DMS153 treated with DMSO at 0.1 percent for 48 hours (cell line): ENCODE results near the gene CEP76.

Experiments
- DNase-seq: peaks from one replicate; lab custom pipeline; 2025; ENCODE audit not compliant: unreplicated experiment; lab: John Stamatoyannopoulos, UW

Gene CEP76

DNA sequence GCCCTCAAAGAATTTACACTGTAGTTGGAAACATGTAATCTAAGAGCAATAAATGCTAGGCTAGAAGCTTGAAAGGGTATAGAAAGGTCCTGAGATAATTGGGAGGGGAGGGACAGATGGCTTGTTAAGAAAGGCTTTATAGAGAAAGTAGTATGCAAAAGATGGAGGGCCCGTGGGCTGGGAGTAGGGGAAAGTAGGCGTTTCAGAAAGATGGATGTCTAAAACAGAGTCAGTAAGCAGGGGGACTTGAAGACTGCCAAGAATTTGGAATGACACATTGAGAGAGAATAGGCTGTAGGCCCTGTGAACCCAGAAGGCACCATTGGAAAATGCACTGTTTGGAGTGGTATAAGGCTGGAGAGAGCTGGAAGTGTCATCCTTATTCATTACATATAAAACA, 1.1 kb upstream of the CEP76 start:
- DNase-seq, result no peak

DNA sequence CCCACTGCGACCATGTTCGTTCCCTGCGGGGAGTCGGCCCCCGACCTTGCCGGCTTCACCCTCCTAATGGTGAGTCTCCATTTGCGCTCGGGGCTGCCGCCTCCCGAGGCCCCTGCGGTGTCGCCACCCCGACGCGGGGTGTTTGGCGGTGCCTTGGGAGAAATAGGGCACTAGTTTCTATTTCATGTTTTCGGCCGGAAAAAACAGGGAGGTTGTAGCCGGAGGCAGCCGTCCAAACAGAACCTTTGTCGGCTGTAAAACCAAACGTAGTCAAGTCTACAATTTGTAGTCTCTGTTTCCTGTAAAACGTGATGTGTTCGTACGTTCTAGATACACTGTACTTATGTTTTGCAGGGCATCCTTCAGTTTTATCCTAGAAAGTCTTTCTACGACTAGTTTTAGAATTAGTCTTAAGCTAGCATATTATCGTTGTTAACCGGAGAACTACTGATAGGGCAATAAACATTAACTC, 609 bp upstream of the CEP76 start:
- DNase-seq, result no peak

DNA sequence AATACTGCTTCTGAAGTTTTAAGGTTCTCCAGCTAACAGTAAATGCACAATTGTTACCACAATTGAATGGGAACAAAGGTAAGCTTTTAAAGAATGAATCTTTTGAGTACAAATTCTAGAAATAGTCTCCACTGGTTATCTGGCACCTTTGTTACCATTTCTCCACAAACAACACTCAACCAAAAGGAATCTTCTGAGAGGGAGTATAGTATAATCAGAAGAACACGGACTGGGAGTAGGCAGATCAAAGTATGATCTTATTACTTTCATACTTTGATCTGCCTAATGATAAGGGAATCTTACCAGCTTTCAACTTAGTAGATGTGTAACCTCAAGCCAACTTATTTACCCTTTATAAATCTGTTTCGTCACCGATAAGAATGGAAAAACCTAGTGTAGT, 1.4 kb downstream of the CEP76 start:
- DNase-seq, result no peak

DNA sequence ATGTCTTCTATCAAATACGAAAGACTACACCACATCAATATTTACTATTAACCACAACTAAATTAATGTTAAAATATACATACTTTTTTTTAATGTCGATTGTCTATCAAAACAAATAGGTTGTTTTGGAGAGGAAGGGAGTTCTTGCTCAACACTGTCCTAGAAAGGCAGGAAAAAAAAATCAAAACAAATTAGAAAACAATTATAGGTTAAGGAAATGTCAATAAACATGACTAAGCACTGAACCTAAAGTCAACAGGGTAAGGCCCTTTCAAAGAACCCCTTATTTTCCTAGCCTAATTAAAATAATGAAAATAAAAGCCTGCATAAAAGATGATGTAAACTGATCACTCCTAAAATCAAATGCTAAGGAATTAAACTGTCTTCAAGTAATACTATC, 2.8 kb downstream of the CEP76 start:
- no peak for DNase-seq

DNA sequence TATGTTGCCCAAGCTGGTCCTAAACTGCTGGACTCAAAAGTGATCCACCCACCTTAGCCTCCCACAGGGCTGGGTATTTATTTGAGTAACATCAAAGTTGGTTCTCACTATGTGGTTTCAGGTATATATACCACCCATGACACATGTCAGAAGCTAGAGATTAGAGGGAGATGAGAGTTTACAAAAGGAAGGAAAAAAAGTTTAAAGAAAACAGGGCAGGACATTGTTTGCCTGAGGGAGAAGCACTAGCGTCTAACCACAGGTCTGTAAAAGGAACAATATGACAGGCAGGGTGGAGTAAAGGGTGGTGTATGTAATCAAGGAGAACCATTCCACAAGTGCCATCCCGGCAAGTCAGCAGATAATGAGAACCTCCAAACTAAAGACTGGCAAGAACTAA, 8.5 kb downstream of the CEP76 start:
- DNase-seq, result no peak

DNA sequence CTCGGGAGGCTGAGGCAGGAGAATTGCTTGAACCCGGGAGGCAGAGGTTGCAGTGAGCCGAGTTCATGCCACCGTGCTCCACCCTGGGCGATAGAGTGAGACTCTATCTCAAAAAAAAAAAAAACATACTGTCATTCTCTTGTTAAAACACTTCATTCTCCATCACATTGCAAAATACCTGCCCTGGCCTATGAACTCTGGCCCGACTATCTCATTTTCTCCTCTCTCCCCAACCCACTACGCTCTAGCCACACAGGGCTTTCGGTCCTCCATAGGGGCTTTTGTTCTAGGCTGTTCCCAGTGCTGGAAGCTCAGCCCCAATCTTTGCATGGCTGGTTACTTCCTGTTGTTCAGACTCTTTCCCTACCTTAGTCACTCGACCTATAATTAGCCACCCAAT, 10.3 kb downstream of the CEP76 start:
- DNase-seq, result no peak

DNA sequence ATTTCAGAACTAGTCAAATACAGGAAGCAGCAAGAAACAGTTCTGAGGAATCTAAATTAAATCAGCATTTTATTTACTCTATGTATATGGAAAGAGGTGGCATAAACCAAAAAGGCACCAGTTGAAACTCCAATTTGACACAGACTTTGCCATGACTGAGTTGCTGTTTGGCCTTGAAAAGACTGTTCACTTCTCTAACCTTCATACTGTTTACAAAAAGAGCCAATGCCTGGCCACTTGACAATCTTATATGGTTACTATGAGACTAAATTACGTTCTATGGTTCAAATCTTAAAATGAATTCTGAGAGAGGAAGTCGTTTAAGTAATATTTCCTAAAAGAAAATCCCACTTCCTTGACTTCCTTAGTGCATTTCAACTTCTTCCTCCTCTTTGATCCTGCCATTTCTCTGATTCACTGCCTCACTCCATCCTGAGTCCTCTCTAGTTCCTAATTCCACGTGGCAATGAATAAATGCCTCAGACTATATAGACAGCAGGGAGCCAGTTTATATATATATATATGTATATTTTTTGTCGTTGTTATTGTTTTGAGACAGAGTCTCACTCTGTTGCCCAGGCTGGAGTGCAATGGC, 13.2 kb downstream of the CEP76 start:
- DNase-seq, result no peak

DNA sequence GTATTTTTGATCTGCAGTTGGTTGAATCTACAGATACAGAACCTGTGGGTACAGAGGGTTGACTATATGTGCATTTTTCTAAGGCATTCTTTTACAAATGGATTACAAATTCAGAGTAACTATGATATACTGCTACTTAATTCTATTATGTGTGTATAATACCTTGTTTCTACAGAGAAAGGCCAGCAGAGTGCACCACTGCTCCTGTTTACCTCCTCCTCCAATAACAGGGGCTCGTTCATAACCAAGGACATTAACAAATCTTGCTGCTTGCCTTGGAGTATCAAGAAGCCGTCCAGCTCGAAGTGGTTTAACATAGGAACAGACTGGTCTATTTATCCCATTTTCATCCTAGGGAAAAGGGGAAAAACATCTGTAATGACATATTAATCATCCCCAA, 16.4 kb downstream of the CEP76 start:
- no peak for DNase-seq

DNA sequence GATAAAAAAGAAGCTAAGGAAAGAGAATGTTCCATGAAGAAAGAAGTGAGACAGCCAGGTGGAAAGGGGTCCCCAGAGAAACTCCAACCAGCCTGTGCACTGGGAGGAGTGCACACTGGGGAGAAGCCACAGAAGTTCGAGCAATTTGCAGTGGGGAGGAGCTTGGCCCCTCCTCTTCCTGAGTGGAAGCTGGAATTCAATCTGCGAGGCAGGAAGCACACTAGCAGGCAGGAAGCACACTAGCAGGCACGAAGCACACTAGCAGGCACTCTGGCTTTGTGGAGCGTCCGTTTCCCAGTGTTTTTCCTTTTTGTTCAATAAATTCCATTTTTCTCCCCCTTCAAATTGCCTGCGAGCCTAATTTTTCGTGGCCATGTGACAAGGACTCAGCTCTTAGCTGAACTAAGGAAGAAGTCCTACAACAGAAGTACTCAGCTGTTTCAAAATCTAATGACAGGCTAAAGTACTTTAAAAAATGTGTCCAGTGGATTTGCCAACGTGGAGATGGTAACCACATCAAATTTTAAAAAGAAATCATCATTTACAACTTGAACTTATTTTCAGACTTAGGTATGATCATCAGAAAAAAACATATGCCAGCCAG, 23.2 kb downstream of the CEP76 start:
- DNase-seq, result no peak

DNA sequence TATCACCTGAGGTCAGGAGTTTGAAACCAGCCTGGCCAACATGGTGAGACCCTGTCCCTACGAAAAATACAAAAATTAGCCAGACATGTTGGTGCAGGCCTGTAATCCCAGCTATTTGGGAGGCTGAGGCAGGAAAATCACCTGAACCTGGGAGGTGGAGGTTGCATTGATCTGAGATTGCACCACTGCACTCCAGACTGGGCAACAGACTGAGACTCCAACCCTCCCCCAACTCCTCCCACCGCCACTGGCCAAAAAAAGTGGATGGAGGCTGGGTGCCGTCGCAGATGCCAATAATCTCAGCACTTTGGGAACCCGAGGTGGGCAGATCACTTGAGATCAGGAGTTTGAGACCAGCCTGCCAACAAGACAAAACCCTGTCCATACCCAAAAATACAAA, 34.5 kb downstream of the CEP76 start:
- DNase-seq, result no peak

DNA sequence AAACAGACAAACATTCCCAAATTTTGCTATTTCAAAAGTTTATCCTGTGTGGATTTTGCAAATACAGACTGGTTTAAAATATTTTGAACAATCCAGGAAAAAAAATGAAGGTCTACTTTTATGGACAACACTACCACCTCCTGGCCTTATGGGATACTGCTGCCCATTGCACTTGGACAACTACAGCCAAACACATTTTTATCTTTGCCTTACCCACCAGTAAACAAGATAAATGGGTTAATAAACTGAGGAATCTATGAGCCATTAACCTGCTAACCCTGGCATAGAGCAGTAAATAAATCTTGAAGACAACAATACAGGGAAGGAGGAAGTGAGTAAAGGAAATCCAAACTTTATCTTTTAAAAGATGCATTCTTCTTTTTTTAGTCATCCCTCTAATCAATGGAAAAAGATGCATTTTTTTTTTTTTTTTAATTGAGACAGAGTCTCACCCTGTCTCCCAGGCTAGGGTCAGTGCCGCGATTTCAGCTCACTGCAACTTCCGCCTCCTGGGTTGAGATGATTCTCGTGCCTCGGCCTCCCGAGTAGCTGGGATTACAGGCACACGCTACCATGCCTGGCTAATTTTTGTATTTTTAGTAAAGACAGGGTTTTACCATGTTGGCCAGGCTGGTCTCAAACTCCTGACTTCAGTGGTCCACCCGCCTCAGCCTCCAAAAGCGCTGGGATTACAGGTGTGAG, 42.5 kb downstream of the CEP76 start:
- DNase-seq, result peak; percentile 2

DNA sequence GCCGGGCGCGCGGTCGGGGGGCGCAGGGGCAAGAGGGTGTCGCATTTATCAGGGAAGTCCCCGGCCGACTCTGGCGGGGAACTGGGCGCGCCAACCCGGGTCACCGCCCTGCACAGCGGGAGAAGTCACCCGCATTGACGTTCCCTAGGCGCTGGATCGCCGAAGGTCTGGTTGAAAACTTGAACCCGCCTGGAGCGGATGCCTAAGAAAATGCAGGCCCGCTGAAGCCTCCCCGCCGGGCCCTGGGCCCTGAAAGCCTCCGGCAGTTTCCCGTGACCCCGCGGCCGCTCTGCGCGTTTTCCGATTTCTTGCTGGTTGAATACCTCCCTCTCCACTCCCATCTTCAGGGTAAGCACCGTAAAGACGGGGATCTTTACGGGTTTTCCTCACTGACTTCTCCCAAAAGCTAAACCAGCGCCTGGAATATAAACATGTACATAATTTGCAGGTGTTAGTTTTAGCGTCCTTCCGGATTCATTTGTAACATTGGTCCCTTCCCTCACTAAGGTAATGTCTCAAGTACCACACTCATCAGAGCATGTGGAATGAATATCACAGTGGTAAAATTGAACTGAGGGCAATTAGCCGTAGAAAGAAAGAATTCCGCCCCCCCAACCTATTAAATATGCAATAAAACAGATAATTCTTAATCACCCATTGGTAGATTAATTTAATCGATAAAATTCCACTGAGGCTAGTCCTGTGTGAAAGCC, 43.9 kb downstream of the CEP76 start:
- DNase-seq, result peak; percentile 11

DNA sequence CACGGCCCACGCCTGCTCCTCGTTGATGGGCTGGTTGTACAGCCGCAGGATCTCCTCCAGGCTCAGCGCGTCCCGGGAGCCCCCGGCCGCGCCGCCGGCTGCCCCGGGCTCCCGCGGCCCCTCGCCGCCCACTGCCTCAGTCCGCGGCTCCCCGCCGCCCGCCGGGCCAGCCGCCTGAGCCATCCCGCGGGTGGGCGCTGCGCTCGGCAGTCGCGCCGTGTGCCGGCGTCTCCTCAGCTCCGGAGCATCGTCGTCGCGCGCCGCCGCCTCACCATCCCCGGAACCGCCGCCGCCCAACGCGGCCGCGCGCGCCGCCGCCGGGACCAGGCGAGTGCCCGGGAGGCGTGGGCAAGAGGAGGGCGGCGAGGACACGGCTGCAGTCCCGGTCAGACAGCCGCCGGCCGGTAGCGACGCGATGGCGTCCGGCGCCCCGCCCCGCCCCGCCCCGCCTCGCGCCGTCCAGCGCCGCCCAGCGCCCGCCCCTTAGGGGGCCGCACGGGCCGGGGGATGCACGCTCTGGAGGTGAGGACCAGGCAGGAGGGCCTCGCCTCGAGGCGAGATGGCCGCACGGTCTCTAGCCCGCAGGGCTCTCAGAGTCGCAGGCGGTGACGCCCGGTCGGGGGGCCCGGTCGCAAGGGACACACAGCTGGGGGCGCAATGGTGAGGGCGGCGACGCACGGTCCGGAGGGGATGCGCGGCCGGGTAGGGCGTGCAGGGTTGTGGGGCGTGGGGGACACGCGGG, 44.7 kb downstream of the CEP76 start, which contains the start of gene SPIRE1:
SPIRE1 (minus strand) TSS at position 424 of the 742 bp plus-strand sequence; CDS start at position 183, 241 bp downstream.
- DNase-seq, result no peak

DNA sequence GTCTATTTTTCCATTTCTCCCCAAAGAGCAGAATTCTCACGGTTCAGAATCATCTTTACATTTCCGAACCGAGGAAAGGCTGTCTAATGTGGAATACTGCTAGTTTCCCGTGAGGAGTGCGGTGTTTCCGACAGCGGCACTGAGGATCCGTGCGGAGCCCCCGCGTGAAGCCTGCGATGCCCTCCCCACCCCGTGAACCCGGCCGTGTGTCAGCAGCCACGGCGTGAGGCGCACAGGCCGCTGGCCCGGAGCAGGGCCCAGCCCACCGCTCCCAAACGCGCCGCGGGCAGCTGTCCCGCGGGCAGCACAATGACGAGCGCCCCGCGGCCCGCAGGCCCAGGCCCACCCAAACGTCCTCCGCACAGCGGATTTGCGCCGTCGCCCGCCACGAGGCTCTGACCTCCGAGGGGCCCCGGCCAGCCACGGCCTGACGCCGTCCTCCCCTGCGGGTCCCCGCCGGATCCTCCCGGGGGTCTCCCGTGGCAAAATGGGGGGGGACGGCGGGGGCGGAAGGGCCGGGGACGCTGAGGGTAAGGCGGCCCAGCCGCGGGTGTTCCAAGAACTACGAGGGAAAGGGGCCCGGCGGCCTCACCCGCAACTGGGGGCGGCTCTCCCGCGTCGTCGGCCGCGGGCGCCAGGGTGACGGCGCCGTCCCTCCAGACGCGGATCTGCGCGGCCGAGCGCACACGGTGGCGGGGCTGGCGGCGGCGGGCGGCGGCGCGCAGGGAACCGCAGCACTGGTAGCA, 45.4 kb downstream of the CEP76 start:
- DNase-seq, result no peak

DNA sequence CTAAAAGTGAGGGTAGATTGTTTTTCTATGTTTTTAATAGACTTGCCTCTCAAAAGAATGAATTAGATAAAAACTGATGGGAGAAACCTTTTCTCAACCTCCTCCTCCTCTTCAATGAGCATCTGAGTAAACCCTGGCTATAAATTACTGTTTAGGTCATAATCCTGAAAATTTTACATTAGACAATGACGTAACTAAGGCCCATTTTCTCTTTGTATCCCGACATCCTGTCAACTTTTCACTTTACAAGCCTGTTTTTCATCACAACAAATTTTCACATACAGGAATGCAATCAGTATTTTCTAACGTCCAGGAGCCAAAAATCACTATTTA, 46.0 kb downstream of the CEP76 start:
- no peak for DNase-seq

DNA sequence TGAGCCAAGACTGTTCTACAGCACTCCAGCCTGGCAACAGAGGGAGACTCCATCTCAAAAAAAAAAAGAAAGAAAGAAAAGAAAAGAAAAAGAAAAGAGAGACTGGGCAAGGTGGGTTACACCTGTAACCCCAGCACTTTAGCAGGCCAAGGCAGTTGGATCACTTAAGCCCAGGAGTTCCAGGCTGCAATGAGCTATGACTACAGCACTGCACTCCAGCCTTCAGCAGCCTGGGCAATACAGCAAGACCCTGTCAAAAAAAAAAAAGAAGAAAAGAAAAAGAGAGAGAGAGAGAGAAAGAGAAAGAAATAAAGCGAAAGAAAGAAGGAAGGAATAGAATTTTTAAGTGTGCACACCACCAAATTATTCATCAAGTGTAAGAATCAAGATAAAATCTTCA, 47.6 kb downstream of the CEP76 start:
- no peak for DNase-seq

DNA sequence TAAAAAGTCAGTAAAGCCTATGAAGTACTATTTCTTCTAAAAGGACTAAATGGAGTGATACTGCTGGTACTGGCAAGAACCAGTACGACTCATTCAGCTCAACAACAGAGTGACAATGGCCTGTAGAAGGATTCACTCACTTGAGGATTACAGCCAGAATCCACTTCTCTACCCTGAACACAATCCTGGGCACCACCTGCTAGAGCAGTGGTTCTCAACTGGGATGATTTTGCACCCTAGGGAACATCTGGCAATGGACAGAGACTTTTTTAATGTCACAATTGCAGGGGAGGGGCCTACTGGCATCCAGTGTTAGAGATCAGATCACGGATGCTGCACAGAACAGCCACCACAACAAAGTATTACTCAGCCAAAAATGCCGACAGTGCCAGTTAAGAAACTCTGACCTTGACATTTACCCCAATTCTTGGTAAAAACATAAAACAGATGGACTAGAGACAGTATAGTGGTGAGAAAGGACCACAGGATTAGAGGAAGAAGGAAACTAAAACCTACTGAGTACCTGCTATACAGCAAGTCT, 49.6 kb downstream of the CEP76 start:
- DNase-seq, result no peak

DNA sequence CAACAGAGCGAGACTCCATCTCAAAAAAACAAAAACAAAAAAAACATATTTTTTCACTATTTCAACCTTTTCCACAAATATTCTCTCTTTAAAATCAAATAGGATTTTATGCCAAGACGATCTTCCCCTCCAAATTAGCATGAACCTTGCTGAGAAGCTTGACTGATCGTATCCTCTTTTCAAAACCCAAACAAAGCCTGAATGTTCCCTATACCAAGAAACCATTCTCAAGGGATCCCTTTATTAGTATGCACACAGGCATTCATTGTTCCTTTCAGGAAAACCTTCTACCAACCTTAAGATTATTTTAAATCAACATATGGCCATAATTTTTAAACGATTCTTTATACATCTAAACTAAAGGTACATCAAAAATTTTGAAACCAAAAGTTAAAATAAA, 50.9 kb downstream of the CEP76 start:
- no peak for DNase-seq

DNA sequence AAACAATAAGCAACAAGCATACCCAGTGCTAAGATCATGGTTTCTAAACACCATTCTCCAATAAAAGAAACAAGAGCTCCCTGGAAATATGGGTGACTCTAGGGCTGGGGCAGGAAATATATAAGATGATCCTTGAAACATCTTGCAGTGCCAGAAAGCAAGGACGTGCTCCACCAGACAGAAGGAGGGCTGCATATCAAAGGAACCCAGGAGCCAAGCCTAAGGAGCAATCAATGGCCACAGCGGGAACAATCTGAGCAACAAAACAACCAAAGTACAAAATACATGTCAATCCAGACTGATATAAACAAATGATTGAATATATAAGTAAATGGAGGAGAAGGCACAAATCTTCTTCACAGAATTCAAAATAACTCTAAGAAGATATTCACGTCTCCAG, 54.8 kb downstream of the CEP76 start:
- DNase-seq, result no peak

DNA sequence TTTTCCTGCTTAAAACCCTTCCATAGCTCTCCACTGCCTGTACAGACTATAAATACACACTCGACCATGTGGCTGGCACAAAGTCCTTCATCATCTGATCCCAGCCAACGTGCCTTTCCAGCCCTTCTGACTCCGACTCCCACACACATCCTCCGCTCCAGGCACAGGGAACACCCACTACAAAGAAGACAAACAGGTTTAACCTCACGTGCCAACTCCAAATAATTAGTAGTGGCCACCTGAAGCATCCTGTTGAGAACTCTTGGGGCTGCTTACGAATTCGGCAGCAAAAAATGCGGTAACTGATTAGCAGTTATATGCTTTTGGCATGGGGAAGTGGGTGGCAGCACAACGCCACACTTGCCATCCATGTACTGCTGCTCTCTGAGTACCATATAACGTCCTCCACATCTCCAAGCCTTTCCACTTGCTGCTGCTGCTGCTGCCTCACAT, 56.7 kb downstream of the CEP76 start:
- peak; percentile 35 for DNase-seq
